A549 treated with CORT108297 at 1 μM for 4 hours (cell line): ENCODE data around the gene PRAMEF4. TPM values are rescaled to one million over a fixed set of nuclear protein-coding genes. Genes with fewer than 3 reads are reported as not detected.

Experiments used
- total RNA-seq: library from RNA; stranded (reverse); fragments of 200-300 nt; extraction: Qiagen RNA extraction; gene quantifications from 5 replicates; pipeline ENCODE4 v1.2.3, GENCODE V29; 2022

The PRAMEF4 gene
- not detected in 5 replicates for total RNA-seq

DNA sequence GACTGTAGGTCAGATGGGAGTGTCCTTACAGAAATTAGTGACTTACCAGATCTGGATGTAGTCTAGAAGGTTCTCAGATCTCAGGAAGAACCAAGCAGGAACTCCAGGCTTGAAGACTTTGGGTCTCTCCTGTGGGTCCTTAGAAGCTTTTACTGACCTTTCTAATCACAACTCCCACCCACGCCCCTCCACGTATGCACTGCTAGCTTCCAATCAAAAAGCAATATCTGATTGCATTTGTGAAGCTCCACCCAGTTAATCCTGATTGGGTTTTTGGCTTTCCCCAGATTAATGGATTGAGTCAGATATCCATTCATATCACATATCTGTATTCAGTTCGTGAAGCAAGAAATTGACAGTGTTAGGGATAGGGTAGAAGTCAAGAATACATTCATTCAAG lies at the start of gene PRAMEF4:
PRAMEF4 (minus strand) TSS at position 101 of the 400 bp plus-strand sequence. CDS start 2,807 bp downstream, outside the sequence.

DNA sequence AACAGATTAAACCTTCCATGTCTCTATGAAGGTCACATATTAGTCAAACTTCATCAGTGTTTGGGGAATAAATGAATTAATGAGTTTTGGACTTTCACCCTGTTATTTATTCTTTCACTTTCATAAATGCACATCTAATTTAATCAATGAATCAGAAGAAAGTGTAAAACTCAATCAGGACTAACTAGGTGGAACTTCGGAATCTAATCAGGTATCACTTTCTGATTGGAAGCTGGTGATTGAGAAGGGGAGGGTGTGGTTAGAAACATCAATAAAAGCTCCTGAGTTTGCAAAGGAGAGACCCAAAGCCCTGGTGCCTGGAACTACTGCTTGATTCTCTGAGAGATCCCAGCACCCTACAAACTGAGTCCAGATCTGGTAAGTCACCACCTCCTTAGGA lies 30.3 kb upstream of the PRAMEF4 start, which contains the start of gene PRAMEF7:
PRAMEF7 (plus strand) TSS at position 301 of the 400 bp plus-strand sequence. CDS start 1,083 bp downstream, outside the sequence.

DNA sequence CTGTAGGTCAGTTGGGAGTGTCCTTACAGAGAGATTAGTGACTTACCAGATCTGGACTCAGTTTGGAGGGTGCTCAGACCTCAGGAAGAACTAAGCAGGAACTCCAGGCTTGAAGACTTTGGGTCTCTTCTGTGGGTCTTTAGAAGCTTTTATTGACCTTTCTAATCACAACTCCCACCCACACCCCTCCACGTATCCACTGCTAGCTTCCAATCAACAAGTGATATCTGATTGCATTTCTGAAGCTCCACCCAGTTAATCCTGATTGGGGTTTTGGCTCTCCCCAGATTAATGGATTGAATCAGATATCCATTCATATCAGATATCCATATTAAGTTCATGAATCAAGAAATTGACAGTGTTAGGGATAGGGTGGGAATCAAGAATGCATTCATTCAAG lies 12.2 kb upstream of the PRAMEF4 start, which contains the start of gene PRAMEF10:
PRAMEF10 (minus strand) TSS at position 101 of the 400 bp plus-strand sequence. CDS start 2,423 bp downstream, outside the sequence.

DNA sequence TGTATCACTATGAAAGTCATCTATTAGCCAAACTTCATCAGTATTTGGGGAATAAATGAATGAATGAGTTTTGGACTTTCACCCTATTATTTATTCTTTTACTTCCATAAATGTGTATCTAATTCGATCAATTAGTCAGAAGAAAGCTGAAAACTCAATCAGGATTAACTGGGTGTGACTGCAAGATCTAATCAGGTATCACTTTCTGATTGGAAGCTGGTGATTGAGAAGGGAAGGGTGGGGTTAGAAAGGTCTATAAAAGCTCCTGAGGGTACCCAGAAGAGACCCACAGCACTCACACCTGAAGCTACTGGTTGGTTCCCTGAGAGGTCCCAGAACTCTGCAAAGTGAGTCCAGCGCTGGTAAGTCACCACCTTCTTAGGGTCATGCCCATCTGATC lies 29.2 kb downstream of the PRAMEF4 start, which contains the start of gene PRAMEF2:
PRAMEF2 (plus strand) TSS at position 301 of the 400 bp plus-strand sequence. CDS start 1,924 bp downstream, outside the sequence.

DNA sequence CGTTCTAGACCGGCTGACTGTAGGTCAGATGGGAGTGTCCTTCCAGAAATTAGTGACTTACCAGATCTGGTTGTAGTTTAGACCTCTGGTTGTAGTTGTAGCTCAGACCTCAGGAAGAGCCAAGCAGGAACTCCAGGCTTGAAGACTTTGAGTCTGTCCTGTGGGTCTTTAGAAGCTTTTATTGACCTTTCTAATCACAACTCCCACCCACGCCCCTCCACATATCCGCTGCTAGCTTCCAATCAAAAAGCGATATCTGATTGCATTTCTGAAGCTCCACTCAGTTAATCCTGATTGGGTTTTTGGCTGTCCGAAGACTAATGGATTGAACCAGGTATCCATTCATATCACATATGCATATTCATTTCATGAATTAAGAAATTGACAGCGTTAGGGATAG lies 37.4 kb downstream of the PRAMEF4 start, which contains the start of gene HNRNPCL1:
HNRNPCL1 (minus strand) TSS at position 101 of the 400 bp plus-strand sequence. CDS start 431 bp downstream, outside the sequence.

DNA sequence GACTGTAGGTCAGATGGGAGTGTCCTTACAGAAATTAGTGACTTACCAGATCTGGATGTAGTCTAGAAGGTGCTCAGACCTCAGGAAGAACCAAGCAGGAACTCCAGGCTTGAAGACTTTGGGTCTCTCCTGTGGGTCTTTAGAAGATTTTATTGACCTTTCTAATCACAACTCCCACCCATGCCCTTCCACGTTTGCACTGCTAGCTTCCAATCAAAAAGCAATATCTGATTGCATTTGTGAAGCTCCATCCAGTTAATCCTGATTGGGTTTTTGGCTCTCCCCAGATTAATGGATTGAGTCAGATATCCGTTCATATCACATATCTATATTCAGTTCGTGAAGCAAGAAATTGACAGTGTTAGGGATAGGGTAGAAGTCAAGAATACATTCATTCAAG lies 54.7 kb downstream of the PRAMEF4 start, which contains the start of gene PRAMEF11:
PRAMEF11 (minus strand) TSS at position 101 of the 400 bp plus-strand sequence. CDS start 2,621 bp downstream, outside the sequence.

Other genes starting within 250 kb of the PRAMEF4 start
- gene AADACL4, start 242.1 kb downstream of the PRAMEF4 start, total RNA-seq, result not detected in 5 replicates
- not detected in 5 replicates for gene AADACL3, start 170.1 kb downstream of the PRAMEF4 start, total RNA-seq
- not detected in 5 replicates for gene CFAP107, start 140.0 kb downstream of the PRAMEF4 start, total RNA-seq
- 0.07 TPM in 1 of 5 replicates, not detected in the others for gene PRAMEF12, start 112.5 kb downstream of the PRAMEF4 start, total RNA-seq
- not detected in 5 replicates for gene PRAMEF1, start 94.8 kb downstream of the PRAMEF4 start, total RNA-seq
- not detected in 5 replicates for gene PRAMEF11, start 54.8 kb downstream of the PRAMEF4 start, total RNA-seq
- gene HNRNPCL1, start 37.5 kb downstream of the PRAMEF4 start, total RNA-seq, result not detected in 5 replicates
- gene PRAMEF2, start 29.1 kb downstream of the PRAMEF4 start, total RNA-seq, result not detected in 5 replicates
- gene PRAMEF10, start 12.1 kb upstream of the PRAMEF4 start, total RNA-seq, result not detected in 5 replicates
- not detected in 5 replicates for gene PRAMEF7, start 30.4 kb upstream of the PRAMEF4 start, total RNA-seq
- not detected in 5 replicates for gene PRAMEF6, start 61.4 kb upstream of the PRAMEF4 start, total RNA-seq
- not detected in 5 replicates for gene PRAMEF27, start 170.4 kb upstream of the PRAMEF4 start, total RNA-seq
- not detected in 5 replicates for gene HNRNPCL3, start 174.6 kb upstream of the PRAMEF4 start, total RNA-seq
- gene PRAMEF25, start 184.6 kb upstream of the PRAMEF4 start, total RNA-seq, result not detected in 5 replicates
- not detected in 5 replicates for gene HNRNPCL2, start 230.7 kb upstream of the PRAMEF4 start, total RNA-seq